Suppressor macrophage treated with lipopolysaccharide for 4 hours (primary cell): Measurements from ENCODE around the gene SYT7.

ENCODE experiments used
- DNase-seq: peaks from one replicate; pipeline ENCODE4 v3.0.0-alpha.2; 2020

SYT7 gene

DNA sequence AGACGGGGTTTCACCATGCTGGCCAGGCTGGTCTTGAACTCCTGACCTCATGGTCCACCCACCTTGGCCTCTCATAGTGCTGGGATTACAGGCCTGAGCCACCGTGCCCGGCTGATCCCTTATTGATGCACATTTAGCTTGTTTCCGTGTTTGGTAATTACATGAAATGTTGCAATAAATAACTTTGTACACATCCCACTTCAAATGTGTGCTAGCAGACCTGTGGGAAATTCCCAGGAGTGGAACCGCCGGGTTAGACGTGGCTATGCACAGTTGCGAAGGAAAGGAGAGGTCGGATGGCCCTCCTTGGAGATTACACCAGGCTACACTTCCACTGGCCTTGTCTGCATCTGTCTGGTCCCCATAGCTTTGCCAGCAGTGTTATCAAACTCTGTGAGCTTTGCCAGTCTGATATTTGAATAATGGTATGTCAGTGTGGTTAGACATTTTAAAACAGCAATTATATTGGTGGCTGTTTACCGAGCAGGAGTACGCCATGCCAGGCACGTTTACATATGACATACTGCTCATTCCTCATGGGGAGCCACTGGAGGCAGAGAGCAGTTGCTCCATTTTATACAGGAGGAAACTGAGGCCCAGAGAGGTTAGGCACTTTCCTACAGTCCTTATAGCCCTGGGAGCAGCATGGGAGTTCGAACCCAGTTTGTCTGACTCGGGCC, 27.2 kb upstream of the SYT7 start:
- no peak for DNase-seq

DNA sequence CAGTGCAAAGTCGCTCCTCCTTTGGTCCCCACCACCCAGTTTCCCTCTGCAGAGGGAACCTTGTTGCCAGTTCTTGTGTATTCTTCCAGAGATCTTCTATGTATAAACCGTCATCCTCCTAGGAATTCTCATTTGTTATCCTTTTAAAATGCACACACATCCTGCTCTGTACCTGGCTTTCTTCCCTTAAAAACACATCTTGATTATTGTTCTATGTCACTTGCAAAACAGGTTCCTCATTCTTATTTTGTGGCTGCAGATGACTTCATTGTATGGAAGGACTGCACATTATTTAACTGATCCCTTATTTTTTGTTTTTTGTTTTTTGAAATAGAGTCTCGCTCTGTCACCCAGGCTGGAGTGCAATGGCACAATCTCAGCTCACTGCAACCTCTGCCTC, 26.6 kb upstream of the SYT7 start:
- DNase-seq, result no peak

DNA sequence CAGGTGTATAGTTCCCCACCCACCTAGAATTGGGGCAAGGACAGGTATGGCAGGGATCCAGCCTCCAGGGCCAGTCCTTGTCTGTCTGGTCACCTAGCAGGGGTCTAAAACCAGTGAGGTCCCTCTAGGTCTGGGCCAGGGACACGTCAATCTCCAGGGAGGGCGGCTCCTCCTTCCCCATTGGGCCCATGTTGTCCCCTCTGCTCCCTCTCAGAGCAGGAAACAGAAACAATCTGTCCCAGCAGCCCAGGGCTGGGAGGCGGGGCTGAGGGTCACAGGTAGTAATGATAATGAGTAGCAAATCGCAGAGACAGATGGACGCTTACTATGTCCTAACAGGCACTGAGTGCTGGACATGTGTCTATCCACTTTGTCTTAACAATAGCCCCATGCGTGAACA, 22.8 kb upstream of the SYT7 start:
- DNase-seq, result no peak

DNA sequence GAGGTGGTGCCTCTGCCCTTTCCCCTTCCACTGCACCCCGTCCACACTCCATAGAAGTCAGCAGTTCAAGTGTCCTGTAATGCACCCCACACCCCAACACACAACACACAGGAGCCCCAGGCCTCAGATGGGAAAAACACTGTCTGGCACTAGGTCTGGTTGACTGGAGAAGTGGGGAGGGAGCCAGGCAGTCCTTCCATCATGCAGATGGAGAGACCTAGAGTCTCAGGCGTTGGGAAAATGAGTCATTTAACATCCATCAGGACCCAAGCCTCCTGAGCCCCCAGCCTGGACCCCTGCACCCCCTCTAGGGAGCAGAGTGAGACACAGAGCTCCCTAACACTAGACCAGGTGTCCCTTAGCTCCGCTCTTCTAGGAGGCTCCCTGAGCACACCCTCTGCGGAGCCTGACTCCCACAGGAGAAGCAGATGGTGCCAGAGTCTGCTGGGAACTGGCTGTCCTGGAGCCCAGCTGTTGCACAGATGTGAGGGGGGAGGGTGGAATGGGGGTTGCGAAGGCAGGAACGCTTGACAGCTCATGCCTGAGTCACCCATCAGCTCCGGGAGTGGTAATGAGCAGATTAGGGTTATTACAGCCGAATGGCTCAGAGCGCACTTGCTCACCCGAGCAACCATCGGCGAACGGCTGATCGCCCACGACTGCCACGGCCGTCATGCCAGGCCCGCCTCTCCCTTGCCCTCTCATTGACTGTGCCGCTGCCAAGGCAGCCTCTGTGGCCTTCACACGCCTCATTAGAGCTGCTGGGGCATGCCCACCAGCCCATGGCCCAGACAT, 22.1 kb upstream of the SYT7 start:
- DNase-seq, result no peak

DNA sequence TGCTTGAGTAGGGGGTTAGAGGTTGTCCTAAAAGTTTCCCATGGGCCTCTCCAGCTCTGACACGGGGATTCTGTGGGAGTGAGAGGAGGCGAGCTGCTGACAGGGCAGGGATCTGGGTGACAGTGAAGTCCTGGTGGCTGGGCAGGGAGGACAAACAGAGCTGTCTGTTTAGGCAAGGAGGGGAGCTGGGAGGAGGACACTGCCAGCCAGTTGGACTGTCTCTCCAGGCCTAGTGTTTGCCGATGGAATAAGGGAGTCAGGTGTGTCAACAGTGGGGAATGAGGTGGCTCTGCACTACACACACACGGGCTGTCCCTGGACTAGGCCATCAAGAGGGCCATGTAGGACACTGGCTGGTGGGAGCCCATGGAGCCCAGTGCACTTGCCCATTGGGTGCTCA, 20.6 kb upstream of the SYT7 start:
- DNase-seq, result no peak

DNA sequence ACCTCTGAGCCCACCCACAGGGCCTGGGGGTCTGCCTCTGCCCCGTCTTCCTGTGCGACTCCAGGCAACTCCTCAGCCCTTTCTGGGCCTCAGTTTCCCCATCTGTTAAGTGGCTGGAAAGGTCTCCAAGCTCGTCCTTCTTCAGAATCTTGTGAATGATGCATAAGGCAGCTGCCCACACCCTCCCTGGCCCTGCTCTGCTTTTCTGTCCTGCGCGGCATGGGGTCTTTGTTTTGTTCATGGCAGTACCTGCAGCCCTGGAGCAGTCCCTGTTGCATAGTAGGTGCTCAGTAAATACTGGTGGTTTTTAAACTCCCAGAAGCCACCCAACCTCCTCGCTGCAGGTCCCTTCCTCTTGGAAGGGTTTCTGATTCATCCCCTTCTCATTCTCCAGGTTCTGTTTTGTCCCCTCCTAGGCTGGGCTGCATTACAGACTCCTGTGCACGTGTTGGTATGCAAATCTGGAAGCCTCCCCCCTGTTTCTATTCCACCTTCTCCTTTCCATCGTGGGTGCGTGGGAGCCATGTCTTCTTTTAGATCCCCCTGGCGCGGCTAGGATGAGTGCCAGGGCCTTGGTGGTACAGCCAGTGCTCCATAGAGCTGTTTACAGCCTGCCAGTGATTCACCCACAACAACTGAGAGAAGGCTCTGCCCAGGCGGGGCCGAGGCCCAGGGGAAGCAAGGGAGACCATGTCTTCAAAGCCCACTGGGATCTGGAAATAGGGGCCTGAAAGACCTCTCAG, 19.3 kb upstream of the SYT7 start:
- DNase-seq, result no peak

DNA sequence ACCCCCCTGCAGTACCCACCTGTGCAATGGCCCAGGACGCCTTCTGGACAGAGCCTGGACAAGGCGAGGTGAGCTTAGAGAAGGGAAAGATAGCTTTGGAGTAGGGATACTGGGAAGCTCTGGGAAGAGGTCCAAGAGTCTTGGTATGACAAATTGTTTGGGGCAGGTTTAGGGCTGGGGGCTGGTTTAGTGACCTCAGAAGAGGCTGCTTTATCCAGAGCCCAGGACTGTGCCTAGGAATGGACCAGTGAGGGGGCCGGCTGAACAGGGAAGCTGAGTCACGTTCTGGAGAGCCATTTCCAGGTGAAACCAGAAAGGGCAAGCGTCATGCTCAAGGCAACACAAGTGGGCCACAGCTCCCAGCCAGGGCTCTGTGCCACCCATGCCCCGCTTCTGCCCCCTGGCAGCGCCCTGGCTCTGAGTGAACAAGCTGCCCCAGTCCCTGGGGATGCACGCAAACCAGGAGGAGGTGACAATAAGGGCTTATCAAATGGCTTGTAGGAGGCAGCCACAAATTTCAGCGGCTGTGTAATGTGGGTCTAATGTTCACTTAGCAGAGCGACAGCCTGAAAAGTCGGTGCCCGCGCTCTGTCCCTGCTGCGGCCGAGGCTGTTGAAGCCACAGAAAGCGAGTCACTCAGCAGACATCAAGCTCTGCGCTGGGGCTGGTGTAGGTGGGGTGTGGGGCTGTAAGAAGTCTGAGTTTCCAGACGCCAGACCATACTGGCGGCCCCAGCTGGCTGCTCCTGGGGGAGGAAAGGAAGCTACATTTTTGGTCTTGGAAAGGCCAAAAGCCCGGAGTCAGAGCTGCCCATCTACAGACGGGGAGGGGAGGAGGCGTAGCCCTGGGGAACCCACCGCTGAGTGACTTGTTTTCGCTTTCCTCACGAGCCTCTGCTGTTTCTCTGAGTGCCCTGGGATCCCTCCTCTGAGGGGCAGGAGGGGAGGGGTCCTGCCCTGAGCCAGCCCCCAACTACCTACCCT, 18.3 kb upstream of the SYT7 start:
- no peak for DNase-seq

DNA sequence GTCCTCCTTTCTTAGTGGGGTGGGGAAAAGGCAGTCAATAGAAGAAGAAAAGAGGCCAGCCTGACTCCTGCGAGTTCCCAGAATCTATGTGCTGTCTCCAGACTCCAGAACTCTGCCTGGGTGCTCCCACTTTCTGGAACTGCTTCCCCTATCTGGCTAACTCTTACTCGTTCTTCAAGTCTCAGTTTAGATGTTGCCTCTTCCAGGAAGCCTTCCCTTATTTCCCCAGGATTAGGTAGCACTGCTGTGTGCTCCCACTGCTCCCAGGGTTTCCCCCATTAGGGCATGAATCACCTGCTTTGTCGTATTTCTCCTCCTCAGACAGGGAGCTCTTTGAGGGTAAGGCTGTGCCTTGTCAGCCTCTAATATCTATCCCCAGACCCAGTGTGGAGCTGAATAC, 17.5 kb upstream of the SYT7 start:
- no peak for DNase-seq

DNA sequence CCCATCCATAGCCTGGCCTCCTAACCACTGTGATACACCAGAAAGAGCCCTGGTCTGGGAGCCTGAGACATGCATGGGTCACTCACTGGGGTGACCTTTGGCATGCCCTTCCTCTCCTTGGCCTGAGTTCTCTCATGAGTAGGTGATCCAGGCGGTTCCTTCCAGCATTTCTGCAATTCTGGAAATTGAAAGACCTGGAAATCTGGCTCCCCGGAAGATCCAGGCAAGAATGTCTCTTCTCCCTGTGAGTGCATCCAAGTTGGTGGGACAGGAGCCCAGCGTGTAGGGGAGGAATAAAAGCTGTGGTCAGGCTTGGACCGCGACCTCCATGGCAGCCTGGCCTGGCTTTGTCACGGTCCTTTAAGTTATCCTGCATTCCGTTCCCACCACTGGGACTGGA, 16.1 kb upstream of the SYT7 start:
- DNase-seq, result no peak

DNA sequence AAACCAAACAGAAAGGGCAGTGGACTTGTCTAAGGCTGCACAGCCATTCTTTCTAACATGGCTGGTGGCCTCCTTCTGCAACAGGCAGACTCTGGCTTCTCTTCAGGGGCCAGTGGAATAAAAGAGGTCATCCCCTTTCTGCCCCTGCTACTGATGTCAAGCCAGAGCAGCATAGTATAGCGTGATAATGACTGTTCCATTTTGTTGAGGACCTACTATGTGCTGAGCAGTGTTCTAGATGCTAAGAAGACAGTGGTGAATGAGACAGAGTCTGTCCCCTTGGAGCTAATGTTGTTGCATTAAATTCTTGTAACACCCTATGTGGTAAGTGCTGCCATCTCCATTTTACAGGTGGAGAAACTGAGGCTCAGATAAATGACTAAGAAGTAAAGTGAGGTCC, 15.7 kb upstream of the SYT7 start:
- no peak for DNase-seq

DNA sequence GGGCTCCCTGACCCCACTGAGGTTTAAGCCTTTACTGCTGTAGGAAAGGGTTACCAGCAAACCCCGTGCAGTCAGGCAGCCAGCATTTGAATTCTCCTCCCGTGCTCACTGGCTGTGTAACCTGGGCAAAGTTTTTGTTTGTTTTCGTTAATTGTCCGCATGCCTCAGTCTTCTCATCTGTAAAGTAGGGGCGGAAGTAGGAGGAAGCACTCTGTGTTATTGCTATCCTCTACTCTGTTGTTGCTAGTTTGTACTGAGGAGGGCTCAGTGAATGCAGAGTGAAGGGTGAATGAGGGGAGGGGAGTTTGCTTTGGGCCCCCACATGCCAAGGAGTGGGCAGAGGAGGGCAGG, 14.0 kb upstream of the SYT7 start:
- no peak for DNase-seq

DNA sequence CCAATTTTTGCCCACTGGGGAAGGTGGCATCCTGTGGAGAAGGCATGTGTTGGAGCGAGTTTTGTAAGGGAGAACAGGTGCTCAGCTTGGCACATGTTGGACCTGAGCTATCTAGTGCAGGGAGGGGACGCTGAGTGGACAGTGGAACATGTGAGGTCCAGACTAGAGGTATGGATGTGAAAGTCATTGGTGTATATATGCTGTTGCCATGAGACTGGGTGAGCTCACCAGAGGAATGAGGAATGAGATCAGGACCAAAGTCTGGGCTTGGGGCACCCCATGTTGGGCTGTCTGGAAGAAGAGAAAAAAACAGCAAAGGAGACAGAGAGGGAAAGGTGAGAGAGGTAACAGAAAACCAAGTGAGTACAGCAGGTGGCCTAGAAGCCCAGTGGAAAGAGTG, 12.3 kb upstream of the SYT7 start:
- no peak for DNase-seq

DNA sequence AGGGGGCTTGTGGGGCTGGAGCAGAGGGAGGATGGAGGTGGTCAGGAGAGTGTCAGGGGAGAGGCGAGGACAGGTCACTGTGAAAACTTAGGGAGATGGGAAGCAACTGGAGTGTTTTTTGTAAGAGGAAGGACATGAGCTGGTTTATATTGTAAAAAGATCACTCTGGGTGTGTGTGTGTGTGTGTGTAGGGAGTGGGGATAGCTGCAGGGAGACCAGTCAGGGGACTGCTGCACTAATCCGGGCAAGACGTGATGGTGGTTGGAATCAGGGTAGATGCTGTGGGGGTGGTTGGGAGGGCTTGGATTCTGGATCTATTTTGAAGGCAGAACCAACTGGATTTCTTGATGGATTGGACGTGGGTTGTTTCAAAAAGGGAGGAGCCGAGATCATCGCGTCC, 11.3 kb upstream of the SYT7 start:
- DNase-seq, result no peak

DNA sequence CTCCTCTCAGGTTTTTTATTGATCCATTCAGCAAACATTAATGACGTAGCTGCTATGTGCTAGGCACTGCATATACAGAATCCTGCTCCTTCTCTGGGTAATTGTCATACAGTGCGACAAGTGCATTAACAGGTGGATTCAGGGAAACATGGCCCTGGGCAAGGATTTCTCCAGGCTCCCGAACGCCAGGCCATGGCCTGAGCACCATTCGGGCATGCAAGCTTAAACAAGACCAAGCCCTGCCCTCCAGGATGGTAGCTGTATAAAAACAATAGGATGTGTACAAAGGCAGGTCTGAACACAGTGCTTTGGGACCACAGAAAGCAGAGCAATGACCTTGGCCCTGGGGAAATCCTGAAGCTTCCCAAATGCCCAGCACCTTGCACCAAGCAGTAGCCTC, 9.1 kb upstream of the SYT7 start:
- DNase-seq, result no peak

DNA sequence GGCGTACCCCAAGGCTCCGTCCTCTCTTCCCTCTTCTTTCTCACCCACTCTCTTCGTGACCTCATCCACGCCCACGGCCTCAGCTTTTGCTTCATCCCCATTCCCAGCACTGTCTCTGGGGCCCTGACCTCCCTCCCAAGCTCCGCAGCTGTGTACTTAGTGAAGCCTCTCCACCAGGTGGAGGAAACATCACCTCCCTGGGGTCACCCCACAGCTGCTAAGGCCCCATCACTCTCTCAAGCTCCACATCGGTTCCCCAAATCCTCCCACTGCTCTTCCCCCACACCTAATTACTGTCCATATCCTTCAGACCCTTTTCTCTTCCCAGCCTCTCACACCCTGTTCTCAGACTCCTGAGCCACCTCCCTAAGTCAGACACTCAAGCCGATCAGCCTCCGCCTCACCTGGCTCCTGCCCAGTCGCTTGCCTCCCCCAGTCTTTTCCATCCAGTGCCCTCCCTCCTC, 7.9 kb upstream of the SYT7 start:
- peak; percentile 58 for DNase-seq

DNA sequence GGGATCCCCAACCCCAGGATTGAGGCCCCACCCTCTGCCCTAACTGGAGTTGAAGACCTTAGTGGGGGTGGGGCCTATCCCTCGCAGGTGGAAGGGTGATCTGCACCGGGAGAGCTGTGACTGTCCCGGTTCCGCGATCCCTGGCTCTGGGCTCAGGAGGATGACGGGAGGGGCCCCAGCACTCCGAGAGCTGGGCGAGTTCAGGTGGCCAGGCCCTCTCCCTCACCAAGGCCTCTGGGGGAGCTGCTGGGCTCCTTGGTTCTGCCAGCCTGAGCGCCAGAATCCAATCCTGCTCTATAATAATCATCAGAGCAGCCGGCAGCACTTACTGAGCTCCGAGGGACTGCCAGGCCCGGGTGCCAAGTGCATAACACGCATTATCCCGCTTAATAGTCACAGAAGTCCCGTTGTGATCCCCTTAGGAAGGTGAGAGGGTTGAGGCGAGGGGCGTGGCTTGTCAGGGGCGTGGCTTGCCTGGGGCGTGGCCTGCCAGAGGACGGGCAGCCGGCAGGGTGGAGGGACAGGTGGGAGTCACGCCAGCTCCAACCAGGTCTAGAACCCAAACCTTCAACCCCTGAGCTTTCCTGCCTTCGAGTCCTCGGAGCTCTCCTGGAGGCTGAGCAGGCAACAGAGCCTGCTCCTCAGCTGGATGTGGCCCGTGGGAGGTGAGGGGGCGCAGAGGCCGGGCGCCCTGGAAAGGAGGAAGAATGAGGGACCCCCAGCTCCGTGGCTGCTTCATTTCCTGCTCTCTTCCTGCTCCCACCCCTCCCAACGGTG, 7.3 kb upstream of the SYT7 start:
- DNase-seq, result no peak

DNA sequence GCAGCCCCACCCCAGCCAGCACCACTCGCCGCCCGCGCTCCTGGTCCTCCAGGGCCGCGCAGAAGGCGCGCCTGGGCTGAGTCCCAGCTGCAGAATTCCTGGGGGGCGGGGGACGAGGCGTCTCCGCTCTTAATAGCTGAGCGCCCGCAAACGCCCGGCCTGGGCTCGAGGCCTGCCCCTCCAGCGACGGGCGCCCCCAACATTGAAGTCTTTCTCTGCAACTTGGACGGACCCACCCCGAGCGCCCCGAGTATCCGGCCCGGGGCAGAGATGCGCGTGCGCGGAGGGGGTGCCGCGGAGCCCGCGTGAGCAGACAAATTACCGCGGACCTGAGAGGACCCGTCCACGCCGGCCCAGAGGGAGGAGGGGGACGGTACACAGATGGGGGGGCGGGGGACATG, 6.7 kb upstream of the SYT7 start:
- DNase-seq, result no peak

DNA sequence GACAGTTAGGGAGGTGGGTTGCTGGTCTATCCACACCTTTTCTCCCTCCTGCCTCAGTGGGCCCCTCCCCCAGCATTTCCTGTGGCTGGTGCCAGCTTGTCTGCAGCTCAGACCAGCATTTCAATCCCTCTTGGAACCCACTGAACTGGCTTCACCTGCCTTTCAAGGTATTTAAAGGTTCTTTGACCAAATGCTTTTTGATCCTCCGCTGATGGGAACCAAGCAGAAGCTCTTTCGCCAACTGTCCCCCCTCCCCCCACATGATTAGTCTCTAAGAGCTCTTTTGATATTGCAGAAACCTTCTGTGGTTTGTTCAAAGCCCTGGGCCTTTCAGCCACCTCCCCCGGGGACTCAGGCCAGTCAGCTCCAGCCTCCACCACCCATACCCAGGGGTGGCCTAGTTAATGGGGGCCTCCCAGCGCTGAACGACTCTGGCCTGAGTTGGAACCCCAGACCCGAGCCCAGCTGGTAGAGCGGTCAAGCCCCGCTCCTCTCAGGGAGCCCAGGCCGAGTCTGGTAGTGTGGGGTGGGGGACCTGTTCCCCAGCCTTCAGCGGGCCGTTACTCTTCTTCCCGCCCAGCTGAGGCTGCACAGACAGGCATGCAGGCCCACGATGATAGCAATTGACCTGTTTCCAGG, 6.0 kb upstream of the SYT7 start:
- DNase-seq, result no peak

DNA sequence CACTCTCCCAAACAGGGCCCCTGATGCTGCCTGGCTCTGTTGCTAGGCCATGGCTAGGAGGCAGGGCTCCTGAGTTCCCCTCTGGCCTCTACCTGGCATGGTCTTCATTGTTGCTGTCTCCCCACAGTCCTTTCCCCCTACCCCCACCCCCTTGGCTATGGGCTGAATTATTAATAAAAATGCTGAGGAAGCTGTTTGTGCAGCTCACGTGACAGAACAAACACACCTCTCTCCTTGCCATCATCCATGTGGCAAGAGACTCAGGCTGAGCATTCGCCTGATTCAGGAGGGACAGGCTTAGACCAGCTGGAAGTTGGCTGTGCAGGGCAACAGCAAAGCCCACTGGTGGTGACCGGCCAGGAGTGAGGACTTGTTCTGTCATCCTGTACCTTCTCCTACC, 4.2 kb upstream of the SYT7 start:
- DNase-seq, result no peak

DNA sequence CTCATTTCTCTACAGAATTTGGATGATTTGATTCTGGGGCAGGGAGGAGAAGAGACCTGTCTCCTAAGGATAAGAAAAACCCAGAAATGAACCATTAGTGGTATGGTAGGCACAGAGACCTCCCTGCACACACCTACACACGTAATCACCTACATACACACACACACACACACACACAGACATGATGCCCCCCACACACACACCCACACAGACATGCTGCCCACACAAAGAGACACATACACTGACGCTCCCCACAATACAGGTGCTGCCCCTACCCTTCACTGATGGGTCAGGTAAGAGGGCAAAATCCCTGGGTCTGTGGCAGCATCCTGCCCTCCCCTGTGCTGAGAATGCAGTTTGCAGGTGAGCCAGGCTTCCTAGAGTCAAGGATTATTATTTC, 1.1 kb upstream of the SYT7 start:
- DNase-seq, result no peak

DNA sequence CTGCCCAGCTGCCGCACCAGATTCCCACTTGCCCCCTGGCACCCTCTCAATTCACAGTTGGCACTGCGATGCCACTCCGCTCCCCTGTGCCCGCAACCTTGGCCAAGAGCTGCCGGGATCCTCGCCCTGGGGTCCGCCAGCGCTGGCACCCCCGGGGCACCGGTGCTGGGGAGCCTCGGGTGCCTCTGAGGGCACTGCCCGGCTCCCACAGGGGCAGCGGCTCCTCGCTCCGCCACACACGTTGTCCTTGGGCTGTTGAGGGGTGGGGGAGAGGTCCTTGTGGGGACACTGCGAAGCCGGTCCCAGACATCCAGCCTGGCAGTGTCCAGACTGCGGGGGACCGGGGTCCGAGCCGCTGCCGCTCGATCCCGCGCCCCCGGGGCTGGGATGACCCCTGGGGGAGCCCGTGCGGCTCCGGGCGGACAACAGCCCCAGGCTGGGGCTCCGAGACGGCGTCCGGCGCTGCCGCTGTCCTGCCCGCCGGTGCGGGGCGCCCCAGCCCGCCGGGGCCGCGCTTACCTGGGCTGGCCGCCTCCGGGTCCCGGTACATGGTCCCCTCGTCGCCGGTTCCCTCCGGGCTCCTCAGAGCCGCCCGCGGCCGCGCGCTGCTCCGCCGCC, 496 bp downstream of the SYT7 start:
- DNase-seq, result no peak
